RWPE2 (cell line): ENCODE data around the gene TYMP.

Source experiments
- ATAC-seq: fragments of 200-7000 bp; cut with Tn5 transposase; 3 replicates; pipeline ENCODE4 v1.9.1; 2021; ENCODE audit warnings: low read depth
- DNase-seq: peaks from one replicate; pipeline ENCODE4 v3.0.0-alpha.2; 2020; ENCODE audit warnings: low spot score
- H3K27ac ChIP-seq: fragments of 450-650 bp; 2 replicates; pipeline ENCODE4 v1.5.1; 2017; ENCODE audit warnings: mild to moderate bottlenecking; ENCODE audit not compliant: poor library complexity, severe bottlenecking
- H3K27me3 ChIP-seq: fragments of 250-450 bp; sonication (Bioruptor Pico); 2 replicates; pipeline ENCODE4 v1.5.1; 2021; ENCODE audit warnings: mild to moderate bottlenecking, moderate library complexity; ENCODE audit not compliant: insufficient read depth, poor library complexity, severe bottlenecking
- H3K36me3 ChIP-seq: fragments of 250-450 bp; sonication (Bioruptor Pico); 2 replicates; pipeline ENCODE4 v1.5.1; 2020; ENCODE audit warnings: low read depth, mild to moderate bottlenecking, moderate library complexity
- H3K4me1 ChIP-seq: fragments of 250-450 bp; sonication (Bioruptor Pico); 2 replicates; pipeline ENCODE4 v1.5.1; 2021; ENCODE audit warnings: mild to moderate bottlenecking, moderate library complexity; ENCODE audit not compliant: insufficient read depth, poor library complexity, severe bottlenecking
- H3K4me3 ChIP-seq: fragments of 250-450 bp; sonication (Bioruptor Pico); 2 replicates; pipeline ENCODE4 v1.5.1; 2021; ENCODE audit warnings: mild to moderate bottlenecking, moderate library complexity; ENCODE audit not compliant: severe bottlenecking
- H3K9me3 ChIP-seq: fragments of 250-450 bp; sonication (Bioruptor Pico); 2 replicates; pipeline ENCODE4 v1.5.1; 2021; ENCODE audit warnings: mild to moderate bottlenecking, moderate library complexity; ENCODE audit not compliant: severe bottlenecking
- TF ChIP-seq, protein P1 (sequence below): fragments of 450-650 bp; IDR thresholded peaks from one replicate; pipeline ENCODE4 v1.5.1; 2017; ENCODE audit warnings: mild to moderate bottlenecking, moderate library complexity; ENCODE audit not compliant: poor library complexity, severe bottlenecking

TYMP gene

DNA sequence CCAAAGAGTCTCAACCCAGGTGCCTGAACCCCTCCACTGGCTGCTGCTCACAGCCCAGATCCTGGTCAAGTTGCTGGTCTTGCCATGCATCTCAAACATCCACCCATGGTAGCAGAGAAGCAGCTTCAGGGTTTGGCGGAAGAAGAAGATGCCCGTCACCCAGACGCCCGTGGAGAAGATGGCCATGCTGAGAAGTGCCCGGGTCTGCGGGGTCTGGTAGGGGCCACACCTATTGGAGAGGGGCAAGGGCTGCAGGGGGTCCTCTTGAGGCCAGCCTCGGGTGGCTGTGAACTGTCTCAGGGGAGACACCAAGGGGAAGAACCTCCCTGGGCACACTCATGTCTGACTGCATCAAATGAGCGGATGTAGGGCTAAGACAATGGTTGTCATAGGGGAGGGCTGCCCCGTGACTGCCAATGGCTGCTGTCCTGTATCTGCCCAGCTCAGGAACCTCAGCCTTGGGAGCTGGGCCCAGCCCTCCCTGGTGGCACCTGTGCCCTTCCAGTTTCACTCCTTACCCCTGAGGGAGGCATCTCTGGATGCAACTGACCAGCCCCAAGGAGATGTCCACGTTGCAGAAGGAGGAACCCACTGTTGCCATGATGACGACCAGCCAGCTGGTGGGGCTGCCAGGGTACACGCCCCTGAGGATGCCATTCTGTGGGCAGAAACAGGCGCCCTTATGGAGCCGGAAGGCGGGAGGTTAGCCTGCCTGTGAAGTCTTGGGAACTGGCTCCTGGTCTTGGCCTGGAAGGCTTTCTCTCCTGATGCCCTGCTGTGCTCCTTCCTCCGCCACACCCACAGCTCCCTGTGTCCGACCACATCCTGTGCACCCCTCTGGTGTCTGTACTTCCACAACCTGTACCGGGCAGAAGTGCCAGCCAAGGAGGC, 47.2 kb upstream of the TYMP start:
- no peaks in the 10 kb centered on the region for H3K27me3 ChIP-seq
- ATAC-seq (no peak), DNase-seq (no peak)
- H3K36me3 ChIP-seq: peaks cover 27% of the 10 kb centered on the region
- H3K4me1 ChIP-seq: no peaks in the 10 kb centered on the region
- no peak overlapping the region for H3K27ac ChIP-seq
- no peak overlapping the region for H3K4me3 ChIP-seq
- TF ChIP-seq, protein P1, sequence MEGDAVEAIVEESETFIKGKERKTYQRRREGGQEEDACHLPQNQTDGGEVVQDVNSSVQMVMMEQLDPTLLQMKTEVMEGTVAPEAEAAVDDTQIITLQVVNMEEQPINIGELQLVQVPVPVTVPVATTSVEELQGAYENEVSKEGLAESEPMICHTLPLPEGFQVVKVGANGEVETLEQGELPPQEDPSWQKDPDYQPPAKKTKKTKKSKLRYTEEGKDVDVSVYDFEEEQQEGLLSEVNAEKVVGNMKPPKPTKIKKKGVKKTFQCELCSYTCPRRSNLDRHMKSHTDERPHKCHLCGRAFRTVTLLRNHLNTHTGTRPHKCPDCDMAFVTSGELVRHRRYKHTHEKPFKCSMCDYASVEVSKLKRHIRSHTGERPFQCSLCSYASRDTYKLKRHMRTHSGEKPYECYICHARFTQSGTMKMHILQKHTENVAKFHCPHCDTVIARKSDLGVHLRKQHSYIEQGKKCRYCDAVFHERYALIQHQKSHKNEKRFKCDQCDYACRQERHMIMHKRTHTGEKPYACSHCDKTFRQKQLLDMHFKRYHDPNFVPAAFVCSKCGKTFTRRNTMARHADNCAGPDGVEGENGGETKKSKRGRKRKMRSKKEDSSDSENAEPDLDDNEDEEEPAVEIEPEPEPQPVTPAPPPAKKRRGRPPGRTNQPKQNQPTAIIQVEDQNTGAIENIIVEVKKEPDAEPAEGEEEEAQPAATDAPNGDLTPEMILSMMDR: no peak
- H3K9me3 ChIP-seq: no peaks in the 10 kb centered on the region

DNA sequence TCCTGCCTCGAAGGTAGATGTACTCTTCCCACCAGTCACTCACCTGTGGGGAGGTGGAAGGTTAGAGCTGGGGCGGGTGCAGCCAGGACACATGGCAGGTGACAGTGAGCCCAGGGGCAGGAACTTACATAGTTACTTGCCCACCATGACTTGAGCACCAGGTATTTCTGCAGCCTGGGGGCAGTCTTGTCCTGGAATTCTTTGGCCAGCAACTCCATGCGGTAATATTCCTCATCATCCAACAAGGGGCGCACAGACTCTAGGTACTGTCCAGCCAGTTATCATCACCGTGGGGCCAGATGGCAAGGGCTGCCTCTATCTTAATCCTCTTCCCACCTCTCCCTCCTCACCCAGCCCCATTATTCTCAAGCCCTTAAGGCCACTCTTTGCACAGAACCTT, 46.3 kb upstream of the TYMP start:
- no peak overlapping the region for H3K27ac ChIP-seq
- no peak for DNase-seq
- H3K4me1 ChIP-seq: no peaks in the 10 kb centered on the region
- H3K9me3 ChIP-seq: no peaks in the 10 kb centered on the region
- TF ChIP-seq, protein P1: peak; percentile 27
- no peaks in the 10 kb centered on the region for H3K27me3 ChIP-seq
- H3K36me3 ChIP-seq: peaks cover 27% of the 10 kb centered on the region
- no peak overlapping the region for H3K4me3 ChIP-seq
- ATAC-seq: peak; percentile 35; the same call in 1 of the 3 replicates

DNA sequence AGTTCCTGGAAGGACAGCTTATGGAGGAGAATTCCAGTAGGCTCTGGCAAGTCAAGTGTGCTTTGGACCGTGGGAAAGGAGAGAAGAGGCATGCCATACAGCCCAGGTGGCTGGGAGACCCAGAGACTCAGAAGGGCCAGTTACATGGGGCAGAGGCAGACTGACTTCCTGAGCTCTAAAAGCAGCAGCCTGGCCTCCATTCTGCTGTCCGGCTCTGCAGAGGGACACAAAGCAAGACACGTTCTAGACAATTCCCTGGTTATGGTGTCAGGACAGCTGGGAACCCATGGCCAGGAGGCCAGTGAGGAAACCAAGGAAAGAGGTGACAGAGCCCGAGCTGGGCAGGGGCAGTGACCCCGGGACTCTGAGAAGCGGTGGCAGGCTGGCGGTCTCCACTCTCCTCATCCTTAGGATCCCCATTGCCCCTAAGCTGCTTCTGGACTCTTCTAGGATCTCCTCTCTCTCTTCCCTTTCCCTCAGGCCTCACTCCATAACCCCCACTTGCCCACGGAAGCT, 45.7 kb upstream of the TYMP start:
- no peaks in the 10 kb centered on the region for H3K4me1 ChIP-seq
- no peak overlapping the region for H3K4me3 ChIP-seq
- no peaks in the 10 kb centered on the region for H3K9me3 ChIP-seq
- peaks cover 27% of the 10 kb centered on the region for H3K36me3 ChIP-seq
- DNase-seq (no peak), ATAC-seq (no peak)
- no peaks in the 10 kb centered on the region for H3K27me3 ChIP-seq
- TF ChIP-seq, protein P1: no peak
- no peak overlapping the region for H3K27ac ChIP-seq

DNA sequence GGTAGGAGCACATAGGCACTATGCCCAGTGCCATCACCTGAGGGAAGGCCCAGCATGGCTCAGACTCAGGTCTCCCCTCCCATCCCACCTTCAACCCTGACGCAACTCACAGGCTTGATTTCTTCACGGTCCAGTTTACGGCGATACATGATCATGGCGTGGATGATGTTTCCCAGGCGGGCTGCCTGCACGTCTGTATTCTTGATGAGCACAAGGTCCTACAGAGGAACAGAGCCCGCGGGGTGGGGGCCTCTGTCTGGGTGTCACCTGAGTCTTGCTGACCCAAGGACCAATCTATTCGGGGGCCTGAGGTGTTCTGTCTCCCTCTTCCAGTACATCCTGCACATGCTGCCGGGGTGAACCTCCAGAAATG, 44.6 kb upstream of the TYMP start:
- ATAC-seq: no peak
- Histone ChIP-seq H3K36me3 (peaks cover 20% of the 10 kb centered on the region), H3K27ac (no peak overlapping the region), H3K9me3 (no peaks in the 10 kb centered on the region), H3K4me3 (no peak overlapping the region), H3K4me1 (no peaks in the 10 kb centered on the region), H3K27me3 (no peaks in the 10 kb centered on the region)
- TF ChIP-seq, protein P1: no peak
- DNase-seq: no peak
